B cell (primary cell): ENCODE data around the gene CHST8.

Experiments used
- CTCF ChIP-seq: fragments of 200-600 bp; IDR thresholded peaks from one replicate; pipeline ENCODE4 v1.8.0; 2022; ENCODE audit warnings: antibody characterized with exemption, mild to moderate bottlenecking
- EZH2 ChIP-seq: IDR thresholded peaks from 2 replicates; pipeline ENCODE4 v1.6.1; 2012; ENCODE audit warnings: borderline replicate concordance, low read depth, mild to moderate bottlenecking, moderate library complexity, low read length; ENCODE audit not compliant: insufficient read depth, poor library complexity, severe bottlenecking

DNA sequence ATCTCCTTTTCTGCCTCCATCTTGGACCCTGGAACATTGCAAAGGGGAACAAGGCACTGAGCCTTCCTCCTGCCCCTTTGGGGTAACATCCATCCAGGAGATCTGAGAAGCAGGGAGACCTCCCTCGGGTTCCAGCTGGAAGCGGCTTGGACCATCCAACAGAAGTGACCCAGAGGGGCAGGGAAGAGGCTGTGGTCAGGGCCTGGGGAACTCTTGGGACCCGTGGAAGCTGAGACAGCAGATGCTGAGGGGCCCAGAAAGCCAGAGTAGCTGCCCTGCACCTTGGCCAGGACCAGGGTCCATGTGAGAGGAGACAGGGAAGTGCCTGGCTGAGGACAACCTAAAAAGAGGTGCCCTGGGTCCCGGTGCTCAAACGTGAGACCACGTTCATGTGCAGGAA, 153.0 kb downstream of the CHST8 start:
- TF ChIP-seq CTCF (no peak), EZH2 (no peak)
